A549 (cell line): Measurements from ENCODE around the gene SMARCAL1.

Experiments
- EP300 ChIP-seq, 2 experiments: fragments of >200 bp; sonication (Bioruptor Twin); formaldehyde crosslinking; IDR thresholded peaks; 2 replicates in 1 of 2; 3 replicates in 1 of 2; pipeline ENCODE4 v1.6.1; 2016 to 2017
- ESRRA ChIP-seq: fragments of 150-350 bp; IDR thresholded peaks from 2 replicates; pipeline ENCODE4 v1.6.1; 2014; ENCODE audit warnings: mild to moderate bottlenecking, low read length, borderline replicate concordance
- RAD21 ChIP-seq, 2 experiments: fragments of >200 bp in 1 of 2; sonication (Bioruptor Twin) in 1 of 2; formaldehyde crosslinking in 1 of 2; IDR thresholded peaks in 1 of 2; conservative IDR thresholded peaks in 1 of 2; 2 replicates in 1 of 2; 3 replicates in 1 of 2; pipeline ENCODE4 v1.6.1; 2012 to 2018; ENCODE audit warnings: inconsistent platforms in 1 of 2
- RCOR1 ChIP-seq: fragments of 150-350 bp; IDR thresholded peaks from 2 replicates; pipeline ENCODE4 v1.6.1; 2014; ENCODE audit warnings: antibody characterized with exemption, low read length, low read depth
- TF ChIP-seq, protein P1 (sequence below): fragments of >200 bp; sonication (Bioruptor Twin); formaldehyde crosslinking; IDR thresholded peaks from 3 replicates; pipeline ENCODE4 v1.5.1; 2016

- TF ChIP-seq RCOR1 (no peak), ESRRA (no peak), RAD21 (conservative IDR thresholded peaks at IDR 0.05 in 1 of 2, IDR thresholded peaks at IDR 0.05 in 1 of 2) (no peak), EP300 (IDR thresholded peaks at IDR 0.05) (no peak)
- TF ChIP-seq, protein P1, sequence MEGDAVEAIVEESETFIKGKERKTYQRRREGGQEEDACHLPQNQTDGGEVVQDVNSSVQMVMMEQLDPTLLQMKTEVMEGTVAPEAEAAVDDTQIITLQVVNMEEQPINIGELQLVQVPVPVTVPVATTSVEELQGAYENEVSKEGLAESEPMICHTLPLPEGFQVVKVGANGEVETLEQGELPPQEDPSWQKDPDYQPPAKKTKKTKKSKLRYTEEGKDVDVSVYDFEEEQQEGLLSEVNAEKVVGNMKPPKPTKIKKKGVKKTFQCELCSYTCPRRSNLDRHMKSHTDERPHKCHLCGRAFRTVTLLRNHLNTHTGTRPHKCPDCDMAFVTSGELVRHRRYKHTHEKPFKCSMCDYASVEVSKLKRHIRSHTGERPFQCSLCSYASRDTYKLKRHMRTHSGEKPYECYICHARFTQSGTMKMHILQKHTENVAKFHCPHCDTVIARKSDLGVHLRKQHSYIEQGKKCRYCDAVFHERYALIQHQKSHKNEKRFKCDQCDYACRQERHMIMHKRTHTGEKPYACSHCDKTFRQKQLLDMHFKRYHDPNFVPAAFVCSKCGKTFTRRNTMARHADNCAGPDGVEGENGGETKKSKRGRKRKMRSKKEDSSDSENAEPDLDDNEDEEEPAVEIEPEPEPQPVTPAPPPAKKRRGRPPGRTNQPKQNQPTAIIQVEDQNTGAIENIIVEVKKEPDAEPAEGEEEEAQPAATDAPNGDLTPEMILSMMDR, result no peak
Measured at GRCh38 chr2:216464104-216464720, 51.9 kb downstream of the SMARCAL1 start.
